ENCODE measurements around the gene ITGBL1. TPM values are rescaled to one million over a fixed set of nuclear protein-coding genes. Genes with fewer than 3 reads are reported as not detected.

Gene ITGBL1
- total and polyA plus RNA-seq, 2 donors = 8.5 to 21.2 TPM

DNA sequence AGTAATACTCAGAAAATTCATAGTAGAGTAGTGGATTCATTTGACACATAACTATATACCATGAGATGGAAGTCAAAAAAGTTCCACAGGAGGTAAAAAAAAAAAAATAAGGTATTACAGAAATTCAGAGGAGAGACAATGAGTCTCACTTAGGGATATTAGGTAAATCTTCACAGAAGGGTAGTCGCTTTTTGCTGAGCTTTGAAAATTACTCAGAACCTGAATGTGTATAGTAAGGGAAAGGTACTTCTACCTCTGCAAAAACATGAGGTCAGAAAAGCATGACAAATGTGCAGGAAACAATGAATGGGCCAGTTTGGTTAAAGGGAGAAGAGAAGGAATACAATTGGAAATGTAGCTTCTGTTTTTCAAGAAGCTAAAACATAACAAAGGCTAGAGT is 250.6 kb downstream of the ITGBL1 start:
- no peak overlapping the region for H3K27ac ChIP-seq (ENCODE audit: low read depth)
- H3K4me1 ChIP-seq (ENCODE audit: insufficient read depth) = no peaks in the 10 kb centered on the region
- DNase-seq (ENCODE audit: extremely low spot score) = no peak
- no peaks in the 10 kb centered on the region for H3K36me3 ChIP-seq (ENCODE audit: insufficient read depth)
- 91% methylated on average over 1 of the region's 1 CpG for WGBS
- no peak overlapping the region for H3K4me3 ChIP-seq (ENCODE audit: low read depth, low read length)

DNA sequence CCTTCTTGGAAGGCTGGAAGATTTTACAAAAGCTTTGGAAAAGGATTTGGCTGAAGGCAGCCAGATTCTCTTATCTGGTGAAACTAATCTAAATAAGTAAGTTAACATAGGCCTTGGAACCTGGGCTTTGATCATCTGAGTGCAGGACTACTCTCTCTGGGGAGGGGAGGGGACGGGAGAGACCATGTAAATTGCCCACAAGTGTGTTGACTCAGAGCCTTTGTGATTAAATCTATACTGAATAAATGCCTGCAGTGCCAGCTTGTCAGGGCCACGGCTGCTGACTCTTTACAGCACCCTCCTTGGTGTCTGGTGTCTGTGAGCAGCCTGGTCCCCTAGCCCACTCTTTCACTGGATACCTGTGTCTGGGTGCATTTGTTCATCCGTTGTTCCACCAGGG is 251.4 kb downstream of the ITGBL1 start:
- Histone ChIP-seq H3K36me3 (ENCODE audit: insufficient read depth) (no peaks in the 10 kb centered on the region), H3K27ac (ENCODE audit: low read depth) (no peak overlapping the region), H3K4me1 (ENCODE audit: insufficient read depth) (no peaks in the 10 kb centered on the region), H3K4me3 (ENCODE audit: low read depth, low read length) (no peak overlapping the region)
- no peak for DNase-seq (ENCODE audit: extremely low spot score)
- 52% methylated on average over 3 of the region's 3 CpGs for WGBS

DNA sequence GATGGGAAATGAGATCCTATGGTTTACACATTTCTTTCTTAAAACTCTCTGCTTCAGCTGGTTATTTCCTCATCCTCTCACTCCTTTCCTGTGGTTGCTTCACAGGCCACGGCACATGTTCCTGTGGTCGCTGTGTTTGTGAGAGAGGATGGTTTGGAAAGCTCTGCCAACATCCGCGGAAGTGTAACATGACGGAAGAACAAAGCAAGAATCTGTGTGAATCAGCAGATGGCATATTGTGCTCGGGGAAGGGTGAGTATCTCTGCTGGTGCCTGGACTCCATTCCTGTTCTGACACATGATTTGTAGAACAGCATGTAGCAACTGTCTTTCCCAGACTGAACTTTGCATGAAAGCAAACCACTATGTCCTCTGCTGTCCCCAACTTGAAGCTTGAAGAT is 254.2 kb downstream of the ITGBL1 start:
- 44% methylated on average over 6 of the region's 6 CpGs for WGBS
- Histone ChIP-seq H3K27ac (ENCODE audit: low read depth) (no peak overlapping the region), H3K4me1 (ENCODE audit: insufficient read depth) (no peaks in the 10 kb centered on the region), H3K4me3 (ENCODE audit: low read depth, low read length) (no peak overlapping the region), H3K36me3 (ENCODE audit: insufficient read depth) (no peaks in the 10 kb centered on the region)
- DNase-seq (ENCODE audit: extremely low spot score) = no peak

DNA sequence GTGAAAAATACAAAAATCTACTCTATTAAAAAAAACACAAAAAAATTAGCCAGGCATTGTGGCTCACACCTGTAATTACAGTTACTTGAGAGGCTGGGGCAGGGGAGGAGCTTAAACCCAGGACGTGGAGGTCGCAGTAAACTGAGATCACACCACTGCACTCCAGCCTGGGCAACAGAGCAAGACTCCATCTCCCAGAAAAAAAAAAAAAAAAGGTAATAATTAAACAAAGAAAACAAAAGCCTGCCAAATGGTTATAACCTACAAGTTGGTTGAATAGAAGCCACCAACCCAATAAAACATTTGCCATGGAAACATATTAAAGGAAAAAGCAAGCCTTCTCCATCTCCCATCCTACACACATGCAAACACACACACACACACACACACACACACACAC is 255.2 kb downstream of the ITGBL1 start:
- WGBS = 89% methylated on average over 2 of the region's 2 CpGs
- Histone ChIP-seq H3K36me3 (ENCODE audit: insufficient read depth) (no peaks in the 10 kb centered on the region), H3K4me1 (ENCODE audit: insufficient read depth) (no peaks in the 10 kb centered on the region), H3K27ac (ENCODE audit: low read depth) (no peak overlapping the region), H3K4me3 (ENCODE audit: low read depth, low read length) (no peak overlapping the region)
- DNase-seq (ENCODE audit: extremely low spot score) = no peak

DNA sequence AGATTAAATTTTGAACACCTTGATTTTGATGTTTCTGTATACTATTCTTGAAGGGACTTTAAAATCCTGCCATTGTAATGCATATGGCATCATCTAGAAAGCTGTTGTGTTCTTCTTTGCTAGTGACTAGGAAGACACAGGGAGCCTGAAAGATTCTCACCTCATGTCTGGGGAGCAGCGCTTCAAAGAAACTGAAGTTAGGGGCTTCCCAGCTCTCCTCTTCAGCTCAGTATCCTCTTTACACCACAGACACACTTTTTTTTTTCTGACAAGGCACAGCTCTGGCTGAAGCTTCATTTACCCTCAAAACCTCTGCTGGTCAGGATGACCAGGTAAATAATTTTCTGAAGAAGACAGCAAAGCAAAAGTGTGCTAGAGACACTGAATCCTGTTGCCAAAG is 255.6 kb downstream of the ITGBL1 start:
- Histone ChIP-seq H3K27ac (ENCODE audit: low read depth) (no peak overlapping the region), H3K36me3 (ENCODE audit: insufficient read depth) (no peaks in the 10 kb centered on the region), H3K4me3 (ENCODE audit: low read depth, low read length) (no peak overlapping the region), H3K4me1 (ENCODE audit: insufficient read depth) (no peaks in the 10 kb centered on the region)
- DNase-seq (ENCODE audit: extremely low spot score) = no peak
- 84% methylated on average over 1 of the region's 1 CpG for WGBS

DNA sequence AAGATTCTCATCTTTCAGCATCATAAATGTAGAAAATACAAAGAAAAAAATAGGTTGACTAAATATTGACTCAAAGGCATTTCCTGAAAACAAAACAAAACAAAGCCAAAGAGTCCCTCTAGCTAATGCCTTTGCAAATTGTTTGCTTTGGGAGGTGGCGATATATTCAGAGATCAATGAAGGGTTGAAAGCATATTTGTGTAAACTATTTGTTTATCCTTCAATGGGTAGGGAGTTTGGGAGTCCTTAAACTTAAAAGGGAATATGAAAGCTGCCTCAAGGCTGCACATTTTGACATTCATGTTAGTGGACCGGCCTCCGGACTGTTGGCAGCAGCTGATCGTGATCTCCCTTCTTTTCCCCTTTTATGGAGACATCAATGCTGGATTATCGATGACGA is 257.5 kb downstream of the ITGBL1 start:
- 89% methylated on average over 6 of the region's 6 CpGs for WGBS
- no peak for DNase-seq (ENCODE audit: extremely low spot score)
- no peaks in the 10 kb centered on the region for H3K4me1 ChIP-seq (ENCODE audit: insufficient read depth)

DNA sequence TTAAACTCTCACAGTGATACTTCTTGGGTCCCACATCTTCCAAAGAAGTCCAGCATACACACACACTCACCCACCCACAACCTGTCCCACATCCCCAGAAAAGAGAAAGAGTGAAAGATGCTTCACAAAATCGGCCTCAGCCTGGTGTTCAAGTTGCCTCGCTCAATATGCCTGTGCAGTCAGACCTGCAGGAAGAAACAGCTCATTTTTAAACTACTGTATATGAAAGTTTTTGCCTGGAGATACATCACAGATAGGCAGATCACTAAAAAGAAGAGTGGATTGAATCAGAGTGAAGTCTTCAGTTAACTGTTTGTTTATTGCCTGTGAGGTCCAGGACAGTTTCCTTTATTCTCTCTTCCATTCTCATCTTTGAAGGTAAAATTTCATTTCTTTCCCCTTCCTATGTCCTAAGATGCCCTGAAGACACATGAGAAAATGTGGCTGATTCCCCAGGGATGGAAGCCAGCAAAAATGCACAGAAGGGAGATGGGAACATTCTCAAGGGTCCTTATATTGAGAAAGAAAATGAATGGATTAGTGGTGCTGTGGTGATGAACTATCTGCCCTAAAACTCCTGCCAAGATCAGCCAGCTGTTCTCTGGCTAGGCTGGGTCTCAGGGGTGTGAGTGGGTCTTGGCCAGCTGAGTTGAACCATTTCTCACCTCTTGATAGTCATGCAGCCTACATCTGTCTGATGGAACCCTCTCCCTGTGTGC is 259.0 kb downstream of the ITGBL1 start:
- Histone ChIP-seq H3K4me1 (ENCODE audit: insufficient read depth) (no peaks in the 10 kb centered on the region), H3K36me3 (ENCODE audit: insufficient read depth) (no peaks in the 10 kb centered on the region), H3K27ac (ENCODE audit: low read depth) (no peak overlapping the region), H3K4me3 (ENCODE audit: low read depth, low read length) (no peak overlapping the region)
- DNase-seq (ENCODE audit: extremely low spot score) = no peak
- 88% methylated on average over 2 of the region's 2 CpGs for WGBS

More for the DNA sequence above, 257.5 kb downstream of the ITGBL1 start:
- no peaks in the 10 kb centered on the region for H3K36me3 ChIP-seq (ENCODE audit: insufficient read depth)
- no peak overlapping the region for H3K27ac ChIP-seq (ENCODE audit: low read depth)
- no peak overlapping the region for H3K4me3 ChIP-seq (ENCODE audit: low read depth, low read length)

DNA sequence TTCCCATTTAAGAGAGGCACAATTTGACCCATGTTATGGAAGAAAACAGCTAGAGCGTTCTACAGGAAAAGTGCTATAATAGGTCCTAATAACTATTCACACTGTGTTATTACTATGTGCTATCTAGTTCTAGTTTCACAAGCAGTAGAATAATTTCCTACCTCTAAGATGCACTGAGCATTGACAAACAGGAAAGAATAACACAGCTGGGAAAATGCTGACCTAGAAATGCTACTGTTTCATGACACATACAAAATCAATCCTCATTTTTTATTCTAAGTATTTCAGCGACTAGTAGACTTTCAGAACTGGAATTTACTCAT is 259.5 kb downstream of the ITGBL1 start:
- Histone ChIP-seq H3K27ac (ENCODE audit: low read depth) (no peak overlapping the region), H3K4me1 (ENCODE audit: insufficient read depth) (no peaks in the 10 kb centered on the region), H3K4me3 (ENCODE audit: low read depth, low read length) (no peak overlapping the region), H3K36me3 (ENCODE audit: insufficient read depth) (no peaks in the 10 kb centered on the region)
- DNase-seq (ENCODE audit: extremely low spot score) = no peak
- WGBS = 81% methylated on average over 2 of the region's 2 CpGs

DNA sequence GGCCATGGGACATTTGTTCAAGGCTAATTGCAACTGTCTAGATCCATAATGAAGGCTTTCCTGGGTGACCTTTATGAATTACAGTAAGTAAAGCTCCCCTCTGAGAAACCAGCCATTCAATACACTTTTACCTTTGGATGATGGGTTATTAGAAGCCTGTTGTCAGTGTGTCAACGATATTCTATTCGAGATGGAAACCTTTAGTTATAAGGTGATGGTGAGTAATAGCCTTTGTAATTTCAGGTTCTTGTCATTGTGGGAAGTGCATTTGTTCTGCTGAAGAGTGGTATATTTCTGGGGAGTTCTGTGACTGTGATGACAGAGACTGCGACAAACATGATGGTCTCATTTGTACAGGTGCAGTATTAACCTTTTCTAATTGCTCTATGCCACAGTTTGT is 261.7 kb downstream of the ITGBL1 start:
- Histone ChIP-seq H3K36me3 (ENCODE audit: insufficient read depth) (no peaks in the 10 kb centered on the region), H3K4me3 (ENCODE audit: low read depth, low read length) (no peak overlapping the region), H3K27ac (ENCODE audit: low read depth) (no peak overlapping the region), H3K4me1 (ENCODE audit: insufficient read depth) (no peaks in the 10 kb centered on the region)
- 95% methylated on average over 3 of the region's 3 CpGs for WGBS
- DNase-seq (ENCODE audit: extremely low spot score) = no peak

DNA sequence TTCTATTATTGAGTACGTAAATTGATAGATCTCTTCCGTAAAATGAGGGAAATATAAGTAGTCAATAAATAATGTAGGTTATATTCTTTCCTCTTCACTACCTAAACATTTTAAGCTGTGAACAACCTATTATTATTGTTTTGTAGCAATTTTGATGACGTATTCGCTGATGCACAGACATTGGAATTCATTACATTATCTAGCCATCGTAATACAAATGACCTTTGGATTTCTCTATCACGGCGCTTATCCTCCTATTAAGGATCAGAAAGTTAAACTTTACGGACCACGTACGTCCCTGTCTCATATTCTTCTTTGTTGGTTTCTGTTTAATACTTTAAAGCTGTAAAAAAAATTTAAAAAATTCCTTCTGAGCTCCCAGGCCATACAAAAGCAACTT is 264.9 kb downstream of the ITGBL1 start:
- Histone ChIP-seq H3K36me3 (ENCODE audit: insufficient read depth) (no peaks in the 10 kb centered on the region), H3K4me1 (ENCODE audit: insufficient read depth) (no peaks in the 10 kb centered on the region), H3K27ac (ENCODE audit: low read depth) (no peak overlapping the region), H3K4me3 (ENCODE audit: low read depth, low read length) (no peak overlapping the region)
- 71% methylated on average over 10 of the region's 10 CpGs for WGBS
- DNase-seq (ENCODE audit: extremely low spot score) = no peak

DNA sequence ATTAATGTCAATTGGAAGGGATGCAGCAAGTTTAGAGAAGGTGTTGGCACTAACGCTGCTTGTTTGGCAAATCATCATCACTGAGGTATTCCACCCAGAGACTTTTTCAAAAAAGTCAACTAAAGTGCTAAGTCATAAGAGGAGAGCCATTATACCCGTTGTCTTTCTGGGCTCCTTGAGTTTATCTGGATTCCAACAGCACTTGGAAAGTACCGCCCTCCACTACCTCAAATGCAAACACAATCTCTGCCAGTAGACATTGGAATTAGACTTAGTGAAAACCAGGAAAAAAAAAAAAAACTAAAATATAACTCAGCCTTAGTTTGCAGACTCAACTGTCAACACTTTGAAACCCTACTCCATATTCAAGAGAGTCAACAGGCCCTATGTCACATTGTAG is 266.0 kb downstream of the ITGBL1 start:
- WGBS = 87% methylated on average over 3 of the region's 3 CpGs
- H3K4me3 ChIP-seq (ENCODE audit: low read depth, low read length) = no peak overlapping the region
- H3K27ac ChIP-seq (ENCODE audit: low read depth) = no peak overlapping the region
- no peaks in the 10 kb centered on the region for H3K36me3 ChIP-seq (ENCODE audit: insufficient read depth)
- no peaks in the 10 kb centered on the region for H3K4me1 ChIP-seq (ENCODE audit: insufficient read depth)
- no peak for DNase-seq (ENCODE audit: extremely low spot score)

DNA sequence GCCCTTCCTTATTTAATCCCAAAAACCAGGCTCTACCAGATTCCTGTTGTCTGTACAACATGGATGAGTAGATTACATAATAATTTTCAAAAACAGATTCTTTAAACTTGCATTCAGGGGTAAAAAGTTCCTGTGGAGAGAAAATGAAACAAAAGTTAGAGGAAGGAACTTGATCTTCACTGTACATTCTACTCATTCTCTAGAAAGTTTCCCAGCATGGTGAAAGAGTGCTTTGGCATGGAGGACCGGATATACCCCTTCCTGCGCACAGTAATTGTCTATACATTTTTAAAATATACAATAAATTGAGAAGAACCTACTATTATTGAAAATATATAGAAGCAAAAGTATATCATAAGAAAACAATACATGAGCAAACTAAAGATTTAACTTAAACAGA is 274.2 kb downstream of the ITGBL1 start:
- no peaks in the 10 kb centered on the region for H3K4me1 ChIP-seq (ENCODE audit: insufficient read depth)
- no peak overlapping the region for H3K27ac ChIP-seq (ENCODE audit: low read depth)
- no peak for DNase-seq (ENCODE audit: extremely low spot score)
- H3K4me3 ChIP-seq (ENCODE audit: low read depth, low read length) = no peak overlapping the region
- 86% methylated on average over 2 of the region's 2 CpGs for WGBS
- no peaks in the 10 kb centered on the region for H3K36me3 ChIP-seq (ENCODE audit: insufficient read depth)

DNA sequence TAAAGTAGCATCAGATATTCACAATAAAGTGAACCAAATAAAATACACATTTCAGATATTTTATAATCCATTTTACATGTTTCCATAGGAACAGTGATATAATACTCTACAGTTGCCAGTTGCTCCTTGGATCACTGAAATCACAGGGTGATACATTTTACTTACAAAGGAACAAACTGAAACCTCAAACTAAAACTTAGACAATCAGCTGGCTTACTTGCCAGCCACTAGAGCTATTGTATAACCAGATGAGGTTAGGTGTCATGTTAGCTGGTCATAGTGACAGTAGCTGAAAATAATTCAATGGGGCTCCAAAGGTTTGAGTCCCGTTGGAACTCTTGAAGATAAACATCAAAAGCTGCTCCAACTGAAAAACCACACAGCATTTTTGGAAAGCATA is 274.6 kb downstream of the ITGBL1 start:
- no peaks in the 10 kb centered on the region for H3K4me1 ChIP-seq (ENCODE audit: insufficient read depth)
- DNase-seq (ENCODE audit: extremely low spot score) = no peak
- WGBS = 28% methylated on average over 1 of the region's 1 CpG

DNA sequence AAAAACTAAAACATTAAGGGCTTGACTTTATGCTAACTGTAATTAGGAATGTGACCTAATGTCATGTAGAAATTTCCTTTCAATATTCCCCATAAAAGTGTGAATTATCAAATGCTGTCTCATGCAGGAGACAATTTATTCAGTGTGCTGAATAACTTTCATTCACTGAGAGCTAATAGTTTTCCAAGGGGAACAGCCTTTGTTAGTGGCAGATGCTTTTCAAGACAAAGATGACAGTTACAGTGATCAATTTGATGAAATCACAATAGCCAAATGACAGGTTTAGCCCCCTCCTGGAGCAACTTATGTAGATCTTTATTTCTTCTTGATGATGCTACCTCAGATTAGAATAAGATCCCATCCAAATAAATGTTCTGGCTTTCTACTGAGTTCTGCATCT is 275.5 kb downstream of the ITGBL1 start:
- no peaks in the 10 kb centered on the region for H3K4me1 ChIP-seq (ENCODE audit: insufficient read depth)
- no peak for DNase-seq (ENCODE audit: extremely low spot score)
- no peaks in the 10 kb centered on the region for H3K36me3 ChIP-seq (ENCODE audit: insufficient read depth)
- H3K27ac ChIP-seq (ENCODE audit: low read depth) = no peak overlapping the region
- H3K4me3 ChIP-seq (ENCODE audit: low read depth, low read length) = no peak overlapping the region

More for the DNA sequence above, 274.6 kb downstream of the ITGBL1 start:
- Histone ChIP-seq H3K27ac (ENCODE audit: low read depth) (no peak overlapping the region), H3K36me3 (ENCODE audit: insufficient read depth) (no peaks in the 10 kb centered on the region), H3K4me3 (ENCODE audit: low read depth, low read length) (no peak overlapping the region)

DNA sequence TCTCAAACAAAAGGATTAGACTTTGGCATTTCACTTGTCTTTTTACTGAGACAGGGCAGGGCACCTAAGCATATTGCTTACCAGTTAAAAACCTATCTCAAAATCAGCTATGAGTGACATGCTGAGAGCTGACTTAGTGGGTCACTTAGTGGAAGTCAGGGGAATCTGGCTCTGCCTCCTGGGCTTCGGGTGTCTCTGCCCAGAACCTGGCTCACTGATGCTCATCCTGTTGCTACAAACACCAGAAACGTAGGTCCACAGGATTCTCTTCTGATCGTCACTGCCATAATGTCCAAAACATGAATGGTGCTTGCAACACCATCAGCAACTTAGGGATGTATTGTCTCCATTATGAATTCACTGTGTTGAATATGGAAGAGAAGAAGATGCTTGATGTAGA is 276.1 kb downstream of the ITGBL1 start:
- no peak for DNase-seq (ENCODE audit: extremely low spot score)
- H3K36me3 ChIP-seq (ENCODE audit: insufficient read depth) = no peaks in the 10 kb centered on the region
- WGBS = 66% methylated on average over 3 of the region's 3 CpGs
- H3K4me3 ChIP-seq (ENCODE audit: low read depth, low read length) = no peak overlapping the region
- H3K4me1 ChIP-seq (ENCODE audit: insufficient read depth) = no peaks in the 10 kb centered on the region
- no peak overlapping the region for H3K27ac ChIP-seq (ENCODE audit: low read depth)
